Astrocyte (in vitro differentiated cells and primary cell): Measurements from ENCODE around the gene SCLY.

ENCODE experiments used
- CTCF ChIP-seq: IDR thresholded peaks from 2 replicates; pipeline ENCODE4 v1.5.1; 2011; ENCODE audit warnings: low read depth, mild to moderate bottlenecking, inconsistent platforms, low read length, moderate library complexity; ENCODE audit not compliant: insufficient read depth
- EZH2 ChIP-seq: IDR thresholded peaks from 2 replicates; pipeline ENCODE4 v1.6.1; 2012; ENCODE audit warnings: mild to moderate bottlenecking, low read length, inconsistent platforms; ENCODE audit not compliant: insufficient read depth

- TF ChIP-seq CTCF (no peak), EZH2 (no peak)
These were observed 85.0 kb downstream of the SCLY start for GRCh38 chr2:238145851-238146250.
